Neural cell (in vitro differentiated cells): ENCODE measurements around the gene NTNG1. TPM values are rescaled to one million over a fixed set of nuclear protein-coding genes. Genes with fewer than 3 reads are reported as not detected.

Experiments used
- H2AFZ ChIP-seq: fragments of 200-600, 300-800 bp; sonication (generic), shearing (Covaris generic); 2 replicates; pipeline ENCODE4 v1.6.0; 2014; ENCODE audit warnings: low read depth, mild to moderate bottlenecking, antibody characterized with exemption, low read length, moderate library complexity
- H3F3A ChIP-seq: fragments of 200-600 bp; shearing (Covaris generic); 2 replicates; pipeline ENCODE4 v1.6.1; 2016; ENCODE audit warnings: mild to moderate bottlenecking, moderate library complexity, mixed read lengths, antibody characterized with exemption, low read length; ENCODE audit not compliant: insufficient read depth, poor library complexity, severe bottlenecking
- H3K27ac ChIP-seq: fragments of 200-600, 300-800 bp; sonication (generic), shearing (Covaris generic); 2 replicates; pipeline ENCODE4 v1.5.1; 2014; ENCODE audit warnings: mild to moderate bottlenecking, low read length, moderate library complexity
- H3K27me3 ChIP-seq: fragments of 300-800, 200-600 bp; sonication (generic), shearing (Covaris generic); 2 replicates; pipeline ENCODE4 v1.6.0; 2014; ENCODE audit warnings: mild to moderate bottlenecking, low read depth, low read length, moderate library complexity; ENCODE audit not compliant: insufficient read depth
- H3K36me3 ChIP-seq: fragments of 300-800, 200-600 bp; sonication (generic), shearing (Covaris generic); 2 replicates; pipeline ENCODE4 v1.5.1; 2014; ENCODE audit warnings: mild to moderate bottlenecking, antibody characterized with exemption, low read length, moderate library complexity; ENCODE audit not compliant: insufficient read depth
- H3K4me2 ChIP-seq: fragments of 300-800, 200-600 bp; sonication (generic), shearing (Covaris generic); 2 replicates; pipeline ENCODE4 v1.6.0; 2014; ENCODE audit warnings: mild to moderate bottlenecking, low read length
- H3K4me3 ChIP-seq: fragments of 300-800, 200-600 bp; sonication (generic), shearing (Covaris generic); 2 replicates; pipeline ENCODE4 v1.5.1; 2014; ENCODE audit warnings: mild to moderate bottlenecking, low read length, moderate library complexity
- H3K79me2 ChIP-seq: fragments of 200-600 bp; shearing (Covaris generic); replicated peaks from 2 replicates; pipeline ENCODE4 v1.6.0; 2014; ENCODE audit warnings: mild to moderate bottlenecking, low read length, moderate library complexity; ENCODE audit not compliant: insufficient read depth
- H3K9ac ChIP-seq: fragments of 300-800, 200-600 bp; sonication (generic), shearing (Covaris generic); 2 replicates; pipeline ENCODE4 v1.6.1; 2016; ENCODE audit warnings: mild to moderate bottlenecking, low read length, mixed read lengths
- H3K9me2 ChIP-seq: fragments of 200-600 bp; shearing (Covaris generic); 2 replicates; pipeline ENCODE4 v1.6.1; 2016; ENCODE audit warnings: mild to moderate bottlenecking, low read length, mixed read lengths; ENCODE audit not compliant: insufficient read depth
- H3K9me3 ChIP-seq: fragments of 200-600, 300-800 bp; sonication (generic), shearing (Covaris generic); 2 replicates; pipeline ENCODE4 v1.6.1; 2016; ENCODE audit warnings: mild to moderate bottlenecking, mixed run types, low read length, moderate library complexity, mixed read lengths
- H4K20me1 ChIP-seq: fragments of 200-600 bp; shearing (Covaris generic); 2 replicates; pipeline ENCODE4 v1.6.1; 2016; ENCODE audit warnings: mild to moderate bottlenecking, mixed run types; ENCODE audit not compliant: insufficient read depth
- EP300 ChIP-seq: fragments of 450-650 bp; conservative IDR thresholded peaks from 2 replicates; pipeline ENCODE4 v1.6.1; 2014; ENCODE audit warnings: antibody characterized with exemption, mild to moderate bottlenecking, moderate library complexity; ENCODE audit not compliant: poor library complexity, severe bottlenecking
- EZH2 ChIP-seq: fragments of 200-600, 300-800 bp; shearing (Covaris generic), sonication (generic); IDR thresholded peaks from 2 replicates; pipeline ENCODE4 v1.6.1; 2014; ENCODE audit warnings: antibody characterized with exemption, low read length, borderline replicate concordance, mild to moderate bottlenecking; ENCODE audit not compliant: insufficient read depth, poor library complexity, severe bottlenecking
- MXI1 ChIP-seq: fragments of 450-650 bp; conservative IDR thresholded peaks from 2 replicates; pipeline ENCODE4 v1.6.1; 2014; ENCODE audit warnings: antibody characterized with exemption, mild to moderate bottlenecking; ENCODE audit not compliant: poor library complexity, severe bottlenecking
- POLR2AphosphoS5 ChIP-seq: IDR thresholded peaks from 2 replicates; pipeline ENCODE4 v1.6.1; 2012
- RAD21 ChIP-seq: fragments of 450-650 bp; conservative IDR thresholded peaks from 2 replicates; pipeline ENCODE4 v1.6.1; 2014; ENCODE audit warnings: antibody characterized with exemption, mild to moderate bottlenecking, moderate library complexity
- SMC3 ChIP-seq: fragments of 450-650 bp; conservative IDR thresholded peaks from 2 replicates; pipeline ENCODE4 v1.6.1; 2014; ENCODE audit warnings: antibody characterized with exemption, mild to moderate bottlenecking, moderate library complexity; ENCODE audit not compliant: poor library complexity
- TAF1 ChIP-seq: IDR thresholded peaks from 2 replicates; pipeline ENCODE4 v1.6.1; 2012; ENCODE audit warnings: low read depth
- polyA plus RNA-seq: library from polyadenylated mRNA; depleted of rRNA; stranded (reverse); fragments of >200 nt; gene quantifications from 2 replicates; pipeline ENCODE4 v1.2.3, GENCODE V29; 2014
- TF ChIP-seq, protein P1 (sequence below): IDR thresholded peaks from 2 replicates; pipeline ENCODE4 v1.6.1; 2012; ENCODE audit warnings: borderline replicate concordance
- TF ChIP-seq, protein P2 (sequence below): fragments of 450-650 bp; IDR thresholded peaks from 2 replicates; pipeline ENCODE4 v1.5.1; 2014; ENCODE audit warnings: antibody characterized with exemption, mild to moderate bottlenecking, moderate library complexity; ENCODE audit not compliant: poor library complexity, severe bottlenecking

The NTNG1 gene
- polyA plus RNA-seq, 1 donor from 2014 or later, result not detected

DNA sequence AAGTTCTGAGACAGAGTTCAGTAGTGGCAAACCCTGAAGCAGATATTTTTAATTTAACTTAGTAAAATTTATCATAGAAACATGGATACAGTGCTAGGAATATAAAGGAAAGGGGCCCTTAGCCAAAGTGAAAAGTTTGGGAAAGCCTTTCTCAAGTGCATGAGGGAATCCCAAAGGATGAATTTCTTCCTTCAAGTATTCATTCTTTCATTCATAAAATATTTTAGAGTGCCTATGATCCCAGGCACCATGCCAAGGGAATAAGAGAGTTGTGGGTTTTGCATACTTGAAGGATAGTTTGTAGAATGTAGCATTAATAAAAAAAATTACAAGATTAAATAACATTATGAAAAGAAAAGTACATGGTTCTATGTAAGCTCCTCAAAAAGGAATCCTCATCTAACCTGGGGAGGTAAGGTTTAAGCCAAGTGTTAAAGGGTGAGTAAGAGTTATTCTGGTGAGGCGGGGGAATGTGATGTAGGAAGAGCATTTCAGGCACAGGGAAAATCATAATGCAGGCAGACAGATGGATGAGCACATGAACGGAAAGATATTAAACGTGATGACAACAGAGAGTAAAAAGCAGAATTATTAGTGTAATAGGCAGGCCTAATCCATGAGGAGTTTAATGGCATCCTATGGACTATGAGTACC is 40.4 kb upstream of the NTNG1 start:
- H3K9me3 ChIP-seq, result no peaks in the 10 kb centered on the region
- H3K27me3 ChIP-seq, result no peaks in the 10 kb centered on the region
- no peaks in the 10 kb centered on the region for H4K20me1 ChIP-seq
- H2AFZ ChIP-seq, result no peak overlapping the region
- no peak overlapping the region for H3K9ac ChIP-seq
- no peak overlapping the region for H3K27ac ChIP-seq
- H3K9me2 ChIP-seq, result no peaks in the 10 kb centered on the region
- no peak overlapping the region for H3K4me3 ChIP-seq
- no peak overlapping the region for H3K4me2 ChIP-seq
- TF ChIP-seq RAD21 (no peak), EP300 (no peak), EZH2 (no peak)
- H3F3A ChIP-seq, result no peaks in the 10 kb centered on the region
- H3K36me3 ChIP-seq, result no peaks in the 10 kb centered on the region
- H3K79me2 ChIP-seq, result no peaks in the 10 kb centered on the region

DNA sequence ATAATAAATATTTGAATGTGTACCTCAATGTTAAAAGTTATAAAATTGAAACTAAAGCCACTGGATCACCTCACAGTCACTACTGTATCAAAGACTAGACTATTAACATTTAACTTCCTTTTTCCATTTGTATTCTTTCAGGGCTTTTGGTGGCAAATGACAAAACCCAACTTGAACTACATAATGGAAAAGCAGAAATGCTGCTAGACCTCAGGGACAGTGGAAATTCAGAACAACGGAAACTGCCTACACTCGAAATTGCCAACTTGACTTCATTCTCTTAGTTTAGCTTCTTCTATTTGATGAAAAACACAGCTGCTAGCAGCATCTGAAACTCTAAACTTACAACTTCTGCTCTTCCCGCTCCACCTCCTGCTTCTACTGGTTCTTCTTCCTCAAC is 34.9 kb upstream of the NTNG1 start:
- H3K9me3 ChIP-seq, result no peaks in the 10 kb centered on the region
- H4K20me1 ChIP-seq, result no peaks in the 10 kb centered on the region
- no peak overlapping the region for H3K27ac ChIP-seq
- no peak overlapping the region for H3K4me2 ChIP-seq
- no peaks in the 10 kb centered on the region for H3F3A ChIP-seq
- H2AFZ ChIP-seq, result no peak overlapping the region
- no peak overlapping the region for H3K4me3 ChIP-seq
- H3K79me2 ChIP-seq, result no peaks in the 10 kb centered on the region
- TF ChIP-seq SMC3 (no peak), EP300 (no peak), MXI1 (no peak), TAF1 (no peak), EZH2 (no peak), POLR2AphosphoS5 (no peak), RAD21 (no peak)
- TF ChIP-seq, protein P1, sequence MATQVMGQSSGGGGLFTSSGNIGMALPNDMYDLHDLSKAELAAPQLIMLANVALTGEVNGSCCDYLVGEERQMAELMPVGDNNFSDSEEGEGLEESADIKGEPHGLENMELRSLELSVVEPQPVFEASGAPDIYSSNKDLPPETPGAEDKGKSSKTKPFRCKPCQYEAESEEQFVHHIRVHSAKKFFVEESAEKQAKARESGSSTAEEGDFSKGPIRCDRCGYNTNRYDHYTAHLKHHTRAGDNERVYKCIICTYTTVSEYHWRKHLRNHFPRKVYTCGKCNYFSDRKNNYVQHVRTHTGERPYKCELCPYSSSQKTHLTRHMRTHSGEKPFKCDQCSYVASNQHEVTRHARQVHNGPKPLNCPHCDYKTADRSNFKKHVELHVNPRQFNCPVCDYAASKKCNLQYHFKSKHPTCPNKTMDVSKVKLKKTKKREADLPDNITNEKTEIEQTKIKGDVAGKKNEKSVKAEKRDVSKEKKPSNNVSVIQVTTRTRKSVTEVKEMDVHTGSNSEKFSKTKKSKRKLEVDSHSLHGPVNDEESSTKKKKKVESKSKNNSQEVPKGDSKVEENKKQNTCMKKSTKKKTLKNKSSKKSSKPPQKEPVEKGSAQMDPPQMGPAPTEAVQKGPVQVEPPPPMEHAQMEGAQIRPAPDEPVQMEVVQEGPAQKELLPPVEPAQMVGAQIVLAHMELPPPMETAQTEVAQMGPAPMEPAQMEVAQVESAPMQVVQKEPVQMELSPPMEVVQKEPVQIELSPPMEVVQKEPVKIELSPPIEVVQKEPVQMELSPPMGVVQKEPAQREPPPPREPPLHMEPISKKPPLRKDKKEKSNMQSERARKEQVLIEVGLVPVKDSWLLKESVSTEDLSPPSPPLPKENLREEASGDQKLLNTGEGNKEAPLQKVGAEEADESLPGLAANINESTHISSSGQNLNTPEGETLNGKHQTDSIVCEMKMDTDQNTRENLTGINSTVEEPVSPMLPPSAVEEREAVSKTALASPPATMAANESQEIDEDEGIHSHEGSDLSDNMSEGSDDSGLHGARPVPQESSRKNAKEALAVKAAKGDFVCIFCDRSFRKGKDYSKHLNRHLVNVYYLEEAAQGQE, result no peak
- TF ChIP-seq, protein P2, sequence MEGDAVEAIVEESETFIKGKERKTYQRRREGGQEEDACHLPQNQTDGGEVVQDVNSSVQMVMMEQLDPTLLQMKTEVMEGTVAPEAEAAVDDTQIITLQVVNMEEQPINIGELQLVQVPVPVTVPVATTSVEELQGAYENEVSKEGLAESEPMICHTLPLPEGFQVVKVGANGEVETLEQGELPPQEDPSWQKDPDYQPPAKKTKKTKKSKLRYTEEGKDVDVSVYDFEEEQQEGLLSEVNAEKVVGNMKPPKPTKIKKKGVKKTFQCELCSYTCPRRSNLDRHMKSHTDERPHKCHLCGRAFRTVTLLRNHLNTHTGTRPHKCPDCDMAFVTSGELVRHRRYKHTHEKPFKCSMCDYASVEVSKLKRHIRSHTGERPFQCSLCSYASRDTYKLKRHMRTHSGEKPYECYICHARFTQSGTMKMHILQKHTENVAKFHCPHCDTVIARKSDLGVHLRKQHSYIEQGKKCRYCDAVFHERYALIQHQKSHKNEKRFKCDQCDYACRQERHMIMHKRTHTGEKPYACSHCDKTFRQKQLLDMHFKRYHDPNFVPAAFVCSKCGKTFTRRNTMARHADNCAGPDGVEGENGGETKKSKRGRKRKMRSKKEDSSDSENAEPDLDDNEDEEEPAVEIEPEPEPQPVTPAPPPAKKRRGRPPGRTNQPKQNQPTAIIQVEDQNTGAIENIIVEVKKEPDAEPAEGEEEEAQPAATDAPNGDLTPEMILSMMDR, result no peak
- no peaks in the 10 kb centered on the region for H3K36me3 ChIP-seq
- no peaks in the 10 kb centered on the region for H3K27me3 ChIP-seq
- H3K9me2 ChIP-seq, result no peaks in the 10 kb centered on the region
- H3K9ac ChIP-seq, result no peak overlapping the region
